ENCODE data around the gene GEMIN5.
A peak's percentile ranks its signal among the peaks of the same experiment; 100 is the strongest.

GEMIN5 gene

DNA sequence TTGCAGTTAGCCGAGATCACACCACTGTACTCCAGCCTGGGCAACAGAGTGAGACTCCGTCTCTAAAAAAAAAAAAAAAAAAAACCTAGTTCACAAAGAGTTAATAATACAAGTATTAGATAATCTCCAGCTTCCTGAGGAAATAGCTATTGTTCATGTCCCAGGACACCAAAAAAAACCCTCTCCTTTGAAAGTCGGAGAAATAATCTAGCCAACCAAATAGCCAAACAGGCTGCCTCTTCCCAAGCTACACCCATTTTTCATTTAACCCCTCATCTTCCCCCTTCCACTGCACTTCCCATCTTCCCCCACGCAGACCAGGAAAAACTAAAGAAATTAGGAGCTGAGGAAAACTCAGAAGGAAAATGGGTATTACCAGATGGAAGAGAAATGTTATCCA, 56.0 kb downstream of the GEMIN5 start:
- DNase-seq: no peak

DNA sequence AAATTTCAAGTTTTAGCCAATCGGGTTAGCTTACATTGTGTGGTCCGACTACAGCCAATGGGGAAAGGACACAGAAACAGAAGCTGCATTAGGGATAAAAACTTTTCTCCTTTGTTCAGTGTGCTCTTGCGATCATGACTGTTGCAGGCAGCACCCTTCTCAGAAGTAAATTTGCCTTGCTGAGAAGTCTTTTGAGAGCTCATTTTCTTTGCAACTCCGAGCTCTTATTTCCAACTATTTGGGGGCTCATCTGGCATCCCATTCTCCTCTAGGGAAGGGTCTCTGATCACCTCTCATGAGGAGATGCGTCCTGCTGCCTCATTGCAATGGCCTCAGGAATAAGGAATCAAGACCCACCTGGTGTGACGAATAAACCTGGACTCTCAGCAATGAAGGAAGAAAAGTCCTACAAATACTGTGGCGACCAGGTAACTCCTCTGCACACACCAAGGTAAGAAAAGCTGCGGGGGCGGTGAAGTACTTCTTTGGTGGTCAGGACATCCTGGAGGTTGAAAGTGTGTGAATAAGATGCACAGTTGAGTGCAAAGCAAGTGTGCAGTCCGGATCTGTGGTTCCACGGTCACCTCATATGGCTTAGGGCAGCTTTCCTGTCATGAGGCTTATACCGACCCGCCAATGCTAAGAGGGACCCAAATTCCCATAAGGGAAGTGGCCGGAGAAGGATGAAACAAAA, 59.2 kb downstream of the GEMIN5 start:
- DNase-seq: no peak

DNA sequence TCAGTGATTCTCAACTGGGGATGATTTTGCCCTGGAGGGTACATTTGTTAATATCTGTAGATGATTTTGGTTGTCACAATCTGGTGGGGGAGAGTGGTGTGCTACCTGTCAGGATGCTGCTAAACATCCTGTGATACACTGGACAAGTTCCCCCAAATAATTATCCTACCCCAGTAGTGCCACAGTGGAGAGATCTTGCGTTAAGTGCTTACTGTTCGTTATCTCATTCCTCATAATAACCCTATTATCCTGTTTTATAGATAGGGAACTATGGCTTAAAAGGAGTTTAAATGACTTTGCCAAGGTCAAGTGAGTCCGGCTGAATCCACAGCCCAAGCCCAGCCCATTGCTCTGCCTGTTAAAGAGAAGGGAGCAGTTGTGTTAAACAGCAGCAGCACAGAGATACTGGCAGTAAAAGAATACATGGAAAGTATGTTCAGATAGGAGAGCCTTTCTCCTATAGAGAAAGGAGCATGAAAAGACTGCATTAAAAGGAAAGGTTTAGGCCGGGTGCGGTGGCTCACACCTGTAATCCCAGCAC, 64.2 kb downstream of the GEMIN5 start:
- DNase-seq: no peak

DNA sequence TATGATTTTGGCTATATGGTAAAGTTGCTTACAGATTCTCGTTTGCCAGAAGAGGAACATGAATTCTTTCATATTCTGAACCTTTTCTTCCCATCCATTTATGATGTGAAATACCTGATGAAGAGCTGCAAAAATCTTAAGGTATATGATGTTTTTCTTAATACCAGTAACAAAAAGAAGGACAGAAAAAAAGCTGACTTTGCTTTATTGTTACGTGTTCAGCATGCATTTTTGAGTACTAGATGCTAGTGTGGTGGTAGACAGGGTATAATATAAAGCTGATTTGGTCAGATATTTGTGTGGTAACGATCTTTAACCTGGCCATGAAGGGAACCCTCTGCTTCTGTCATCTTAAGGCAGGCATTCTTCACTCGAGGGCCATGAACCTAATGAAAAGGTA, 66.3 kb downstream of the GEMIN5 start:
- no peak for DNase-seq

DNA sequence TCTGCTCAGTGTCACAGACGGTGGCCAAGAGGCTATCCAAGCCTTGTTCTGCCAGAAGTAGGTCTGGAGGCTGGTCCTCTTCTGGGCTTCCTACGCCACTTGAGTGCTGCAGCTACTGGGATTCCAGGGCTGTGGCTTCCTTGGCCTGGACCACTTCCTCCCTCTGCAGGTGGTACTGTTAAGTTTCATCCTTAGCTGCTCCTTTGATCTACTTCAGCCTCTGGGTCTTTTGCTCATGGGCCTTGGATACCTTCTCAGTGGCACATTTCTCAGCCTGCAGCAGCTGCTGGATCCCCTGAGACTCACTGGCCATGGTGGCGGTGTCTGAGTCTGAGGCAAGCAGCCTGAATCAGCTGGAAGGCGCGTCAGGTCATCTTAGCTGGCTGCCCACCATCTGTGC, 69.3 kb downstream of the GEMIN5 start:
- peak; percentile 4 to 61 for DNase-seq

DNA sequence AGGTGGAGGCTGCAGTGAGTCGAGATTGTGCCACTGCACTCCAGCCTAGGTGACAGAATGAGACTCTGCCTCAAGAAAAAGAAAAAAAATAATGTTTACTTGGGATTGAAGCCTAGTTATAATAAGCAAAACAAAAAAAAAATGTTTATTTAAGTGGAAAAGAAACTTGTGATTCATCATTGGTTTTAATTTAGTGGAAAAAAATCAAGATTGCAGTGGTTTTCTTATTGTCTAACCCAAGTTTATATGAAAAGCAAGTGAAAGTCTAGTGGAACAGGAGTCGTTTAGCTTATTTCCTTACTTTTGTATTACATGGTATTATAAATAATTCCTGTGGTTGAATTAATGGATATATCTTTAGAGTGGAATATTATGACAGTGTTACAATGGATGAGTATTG, 71.2 kb downstream of the GEMIN5 start:
- no peak for DNase-seq

DNA sequence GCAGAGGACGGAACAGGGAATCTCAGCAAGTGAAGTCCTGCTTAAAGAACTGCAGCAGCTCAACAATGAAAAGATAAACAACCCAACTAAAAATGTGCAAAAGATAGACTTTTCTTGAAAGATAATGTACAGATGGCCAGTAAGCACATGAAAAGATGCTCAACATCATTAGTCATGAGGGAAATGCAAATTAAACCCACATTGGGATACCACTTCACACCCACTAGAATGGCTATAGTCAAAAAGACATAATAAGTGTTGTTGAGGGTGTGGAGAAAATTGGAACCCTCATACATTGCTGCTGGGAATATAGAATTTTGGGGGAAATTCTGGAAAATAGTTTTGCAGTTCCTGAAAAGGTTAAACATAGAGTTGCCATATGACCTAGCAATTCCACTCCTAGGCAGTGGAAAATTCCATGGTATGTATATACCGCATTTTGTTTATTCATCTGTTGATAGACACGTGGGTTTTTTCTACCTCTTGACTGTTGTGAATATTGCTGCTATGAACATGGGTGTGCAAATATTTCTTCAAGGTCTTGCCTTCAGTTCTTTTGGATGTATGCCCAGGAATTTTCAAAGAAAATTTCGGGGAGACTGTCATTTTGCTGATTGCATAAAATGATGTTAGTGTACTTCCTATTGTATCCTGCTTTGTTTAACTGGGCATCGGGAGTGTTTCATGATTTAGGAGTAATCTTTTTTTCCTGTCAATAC, 72.4 kb downstream of the GEMIN5 start:
- DNase-seq: no peak

DNA sequence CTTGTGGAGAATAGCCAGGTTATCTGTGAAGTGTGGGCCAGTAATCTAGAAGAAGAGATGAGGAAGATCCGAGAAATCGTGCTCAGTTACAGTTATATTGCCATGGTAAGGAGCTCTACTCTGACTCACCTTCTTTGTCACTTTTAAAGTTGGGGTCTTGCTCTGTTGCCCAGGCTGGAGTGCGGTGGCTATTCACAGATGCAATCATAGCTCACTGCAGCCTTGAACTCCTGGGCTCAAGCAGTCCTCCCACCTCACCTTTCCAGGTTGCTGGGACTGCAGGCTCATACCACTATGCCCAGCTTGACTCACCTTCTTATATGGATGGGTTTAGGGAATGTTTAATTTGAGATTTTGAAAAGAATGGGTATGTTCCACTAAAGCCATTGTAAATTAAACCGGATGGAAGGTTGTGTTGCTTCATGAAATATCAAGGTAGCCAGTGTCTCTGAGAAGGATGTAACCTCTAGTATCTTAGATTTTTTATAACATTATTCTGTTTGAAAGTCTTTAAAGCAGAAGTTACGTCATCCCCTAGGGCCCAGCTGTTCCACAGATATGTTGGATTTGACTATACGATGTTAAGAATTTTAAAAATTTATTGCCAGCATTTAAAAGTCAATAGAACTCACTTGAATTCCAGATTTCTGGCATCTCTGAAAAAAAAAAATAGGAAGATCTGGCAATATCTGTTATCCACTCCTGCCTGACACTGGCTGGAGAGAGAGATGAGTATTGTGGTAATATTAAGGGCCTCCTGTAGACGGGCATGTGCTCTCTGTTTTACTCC, 74.5 kb downstream of the GEMIN5 start:
- DNase-seq: no peak

DNA sequence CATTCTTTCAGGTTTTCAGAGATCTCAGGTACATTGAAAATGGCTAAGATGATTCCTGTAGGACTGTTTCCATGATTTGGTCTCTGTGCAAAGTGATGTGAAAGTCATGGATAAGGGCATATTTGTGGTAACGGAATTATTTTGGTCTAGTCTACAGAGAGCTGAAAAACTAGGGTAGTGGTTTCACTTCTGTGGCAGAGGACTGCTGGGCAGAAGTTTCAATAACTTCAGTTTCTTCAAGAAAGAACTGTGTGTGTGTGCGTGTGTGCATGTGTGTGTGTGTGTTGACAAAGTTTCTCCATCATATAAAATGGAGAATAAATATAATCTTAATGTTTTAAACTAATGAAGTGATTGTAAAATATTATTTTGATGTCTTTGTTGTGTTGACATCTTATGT, 75.2 kb downstream of the GEMIN5 start:
- DNase-seq: no peak

DNA sequence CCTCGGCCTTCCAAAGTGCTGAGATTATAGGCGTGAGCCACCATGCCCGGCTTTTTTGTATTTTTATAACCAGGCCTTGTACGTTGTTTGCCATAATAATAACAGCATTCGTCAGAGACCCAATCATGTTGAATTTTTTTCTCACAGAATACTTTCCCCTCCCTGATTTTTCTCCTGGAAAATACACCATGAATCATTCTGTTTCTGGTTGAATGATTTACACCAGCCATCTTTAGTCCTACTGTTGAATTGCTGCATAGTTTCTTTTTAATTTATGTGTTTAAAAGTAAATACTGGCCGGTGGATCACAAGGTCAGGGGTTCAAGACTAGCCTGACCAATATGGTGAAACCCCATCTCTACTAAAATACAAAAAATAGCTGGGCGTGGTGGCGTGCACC, 76.1 kb downstream of the GEMIN5 start:
- DNase-seq: no peak

DNA sequence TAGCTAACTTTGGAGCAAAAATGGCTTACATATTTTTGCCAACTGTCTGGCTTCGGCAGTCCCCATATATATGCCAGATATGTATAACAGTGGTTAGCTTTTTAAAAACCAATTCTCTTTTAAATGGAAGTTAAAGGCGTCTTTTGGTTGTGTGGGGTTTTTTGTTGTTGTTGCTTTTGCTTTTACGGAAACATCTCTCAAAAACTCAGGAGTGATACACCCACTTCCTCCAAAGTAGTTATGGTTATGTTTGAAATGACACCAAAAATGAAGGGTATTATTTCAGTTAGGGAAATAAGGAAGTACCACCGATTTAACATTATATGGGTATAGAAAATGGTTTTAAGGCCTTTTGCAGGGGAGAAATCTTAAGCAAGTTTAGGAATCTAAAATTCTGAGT, 77.2 kb downstream of the GEMIN5 start:
- no peak for DNase-seq

DNA sequence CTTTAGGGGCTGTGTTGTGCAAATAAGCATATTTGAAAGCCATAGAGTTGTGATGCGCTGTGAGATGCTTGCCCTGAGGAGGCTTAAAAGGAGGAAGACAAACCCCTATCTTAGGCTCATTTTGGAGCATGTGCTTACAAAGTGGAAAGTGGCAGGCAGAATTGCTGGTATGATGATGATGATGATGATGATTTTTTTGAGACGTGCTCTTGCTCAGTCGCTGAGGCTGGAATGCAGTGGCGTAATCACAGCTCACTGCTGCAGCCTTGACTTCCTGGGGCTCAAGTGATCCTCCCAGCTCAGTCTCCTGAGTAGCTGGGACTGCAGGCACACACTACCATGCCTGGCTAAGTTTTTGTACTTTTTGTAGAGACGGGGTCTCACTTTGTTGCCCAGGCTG, 77.9 kb downstream of the GEMIN5 start:
- no peak for DNase-seq

DNA sequence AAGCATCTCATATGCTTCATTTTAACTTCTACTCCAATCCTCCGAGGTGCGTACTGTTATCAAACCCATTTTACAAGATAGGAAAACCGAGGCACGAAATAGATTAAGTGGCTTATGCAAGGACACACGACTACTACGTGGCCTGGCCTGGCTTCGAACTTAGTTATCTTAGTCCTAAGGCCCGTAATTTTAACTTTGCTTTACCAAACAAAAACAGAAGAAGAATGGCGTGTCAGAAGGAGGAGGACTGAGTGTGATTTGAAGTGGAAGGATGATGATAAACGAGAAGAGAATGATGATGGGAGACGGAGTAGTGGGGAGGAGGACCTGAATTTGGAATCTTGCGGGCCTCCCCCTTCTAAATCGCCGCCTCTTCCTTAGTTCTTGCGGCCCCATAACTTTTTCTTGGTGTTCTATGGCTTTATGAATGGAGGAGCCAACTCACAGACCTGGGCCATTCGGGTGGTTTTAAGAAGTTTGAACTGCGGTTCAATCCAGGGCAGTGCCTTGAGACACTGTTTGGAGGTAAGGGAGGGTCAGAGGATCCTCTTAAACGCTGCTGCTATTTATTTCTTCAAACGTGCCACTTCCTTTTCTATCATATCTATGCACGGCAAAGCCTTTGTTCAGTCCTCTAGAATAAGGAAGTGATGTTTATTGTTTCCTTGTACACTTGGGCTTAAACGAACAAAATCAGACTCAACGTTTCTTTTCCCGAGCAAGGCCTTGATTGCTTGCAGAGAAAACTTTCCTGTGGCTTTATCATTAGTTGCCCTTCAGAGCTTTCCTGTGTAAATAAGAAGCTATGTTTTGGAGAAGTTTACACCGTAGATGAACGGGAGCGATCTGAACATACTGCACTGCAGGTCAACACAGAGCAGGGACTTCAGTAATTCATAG, 78.8 kb downstream of the GEMIN5 start:
- no peak for DNase-seq

DNA sequence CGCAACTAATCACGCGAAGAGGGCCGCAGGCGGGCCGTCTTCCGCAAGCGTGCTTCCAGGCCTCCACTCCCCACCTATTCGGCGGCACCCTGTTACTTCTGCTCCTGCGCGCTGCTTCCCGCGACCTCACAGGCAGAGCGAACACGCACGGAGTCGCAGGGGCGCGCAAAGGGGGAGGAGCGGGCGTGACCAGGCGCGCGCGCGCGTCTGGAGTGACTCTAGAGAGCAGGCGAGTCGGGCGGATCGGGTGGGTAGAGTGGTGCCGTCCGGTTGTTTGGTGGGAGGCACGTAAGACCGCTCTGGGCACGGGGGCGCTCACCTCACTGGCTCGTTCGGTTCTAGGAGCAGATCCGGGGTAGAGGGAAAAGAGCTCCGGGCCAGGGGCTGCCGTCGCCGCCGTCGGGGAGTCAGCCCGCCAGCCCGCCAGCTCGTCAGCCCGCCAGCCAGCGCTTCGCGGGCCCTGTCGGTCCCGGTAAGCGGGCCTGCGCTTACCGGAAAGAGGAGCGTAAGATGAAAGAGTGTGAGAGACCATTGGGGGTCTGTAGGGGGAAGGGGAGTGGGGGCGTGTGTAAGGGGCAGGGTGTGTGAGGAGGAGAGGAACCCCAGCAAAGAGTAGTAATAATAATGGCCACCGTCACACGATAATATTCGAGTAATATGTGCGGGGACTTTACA, 79.6 kb downstream of the GEMIN5 start, which contains the start of gene CNOT8:
Gene CNOT8, plus strand, starts transcription at position 331 of the 675 bp plus-strand sequence. CDS start 4,652 bp downstream, outside the sequence.
- DNase-seq: peak; percentile 95 to 97

DNA sequence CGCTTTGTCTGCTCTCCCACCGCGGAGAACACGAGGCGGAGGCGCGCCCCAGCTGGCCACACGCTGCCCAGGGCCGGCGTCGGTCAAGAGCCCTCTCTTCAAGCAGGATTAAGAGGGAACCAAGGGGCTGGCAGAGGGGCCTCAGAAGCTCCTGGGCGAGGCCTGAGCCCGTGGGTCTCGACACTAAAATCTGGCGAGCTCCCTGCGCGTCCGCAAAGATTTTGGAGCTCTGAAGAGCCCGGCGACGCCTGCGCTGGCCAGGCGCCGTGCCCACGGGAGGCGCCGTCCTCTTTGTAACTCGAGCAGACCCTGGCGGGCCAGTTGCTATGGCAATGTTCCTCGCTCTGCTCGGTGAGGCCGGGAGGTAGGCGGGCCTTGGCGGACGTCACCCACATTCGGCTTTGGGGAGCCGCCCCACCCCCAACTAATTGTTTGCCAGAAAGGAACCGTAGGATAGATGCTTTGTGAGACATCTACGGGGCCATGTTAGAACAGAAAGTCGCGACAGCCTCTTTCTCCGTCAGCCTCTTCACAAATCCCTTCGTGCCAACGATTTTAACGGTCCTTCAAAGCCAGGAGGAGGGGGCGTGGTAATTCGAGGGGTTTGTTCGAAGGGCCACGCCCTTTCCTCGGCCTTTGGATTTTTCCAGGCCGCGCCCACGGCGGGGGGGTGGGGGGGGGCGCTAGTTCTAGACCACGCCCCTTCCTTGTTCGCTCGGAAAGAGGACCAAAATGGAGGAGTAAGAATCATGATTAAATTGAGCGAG, 80.3 kb downstream of the GEMIN5 start:
- peak; percentile 93 to 96 for DNase-seq

DNA sequence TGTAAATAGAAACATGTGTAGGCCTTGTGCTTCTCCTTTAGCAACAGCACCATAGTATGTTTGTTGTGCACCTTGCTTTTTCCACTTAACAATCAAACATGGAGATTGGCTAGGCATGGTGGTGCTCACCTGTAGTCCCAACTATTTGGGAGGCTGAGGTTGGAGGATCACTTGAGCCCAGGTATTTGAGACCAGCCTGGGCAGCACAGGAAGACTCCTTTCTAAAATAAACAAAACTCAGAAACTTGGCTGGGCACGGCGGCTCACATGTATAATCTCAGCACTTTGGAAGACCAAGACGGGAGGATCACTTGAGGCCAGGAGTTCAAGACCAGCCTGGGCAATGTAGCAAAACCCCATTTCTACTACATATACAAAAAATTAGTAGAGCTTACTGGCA, 86.7 kb downstream of the GEMIN5 start:
- no peak for DNase-seq

DNA sequence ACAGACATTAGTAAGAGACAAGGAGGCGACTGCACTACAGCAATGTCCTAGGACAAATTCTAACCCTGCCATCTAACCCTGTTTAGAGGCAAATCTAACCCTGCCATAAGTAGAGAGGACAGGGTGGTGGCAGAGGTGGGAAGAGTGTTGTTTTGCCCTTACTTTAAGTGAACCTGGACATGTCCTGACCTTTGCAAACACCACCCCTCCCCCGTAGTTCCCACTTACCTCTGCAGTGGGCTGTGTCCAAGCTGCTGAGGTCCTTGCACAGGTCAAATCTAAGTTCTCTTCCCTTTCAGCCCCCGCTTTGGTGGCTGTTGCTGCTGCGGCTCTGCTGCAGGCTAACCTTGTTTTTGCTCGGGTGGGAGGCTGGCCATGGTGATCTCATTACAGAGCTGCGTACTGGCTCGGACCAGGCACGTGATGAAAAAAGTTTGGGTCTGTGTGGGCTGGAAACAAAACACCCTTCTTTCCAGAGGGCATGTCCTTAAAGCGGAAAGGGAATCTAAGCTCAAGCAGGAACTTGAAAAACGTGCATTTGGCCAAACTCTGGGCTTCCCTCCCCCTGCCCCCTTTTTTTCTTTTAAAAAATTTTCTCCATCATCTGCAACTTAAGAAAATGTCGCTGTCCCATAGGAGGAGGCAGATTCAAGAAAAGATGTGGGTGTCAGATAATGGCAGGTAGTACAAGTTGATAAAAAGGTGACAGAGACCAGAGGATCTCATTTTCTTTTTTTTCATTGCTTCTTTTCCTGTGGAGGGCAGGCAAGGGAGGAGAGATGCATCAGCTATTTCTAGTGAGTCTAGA, 87.6 kb downstream of the GEMIN5 start, which contains the start of gene FAXDC2:
Gene FAXDC2, minus strand, starts transcription at position 349 of the 808 bp plus-strand sequence. CDS start 12,425 bp downstream, outside the sequence.
- no peak for DNase-seq

DNA sequence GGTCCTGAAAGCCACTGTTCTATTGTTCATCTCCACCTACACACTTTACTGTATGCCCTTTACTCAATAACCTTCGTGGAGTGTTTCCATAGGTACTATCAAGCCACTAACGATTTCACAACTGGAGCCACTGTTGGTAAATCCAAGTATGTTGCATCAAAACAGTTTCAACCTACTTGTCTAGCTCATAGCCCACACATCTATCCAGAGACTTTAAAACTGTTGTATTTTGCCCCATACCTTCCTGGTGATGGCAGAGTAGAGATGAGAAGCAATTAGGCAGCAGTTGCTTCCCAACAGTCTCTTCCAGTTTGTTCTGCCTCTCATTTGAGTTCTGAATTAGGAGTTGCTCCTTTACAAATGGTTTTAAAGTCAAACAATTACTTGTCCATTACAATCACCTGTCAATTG, 88.2 kb downstream of the GEMIN5 start:
- DNase-seq: no peak

DNA sequence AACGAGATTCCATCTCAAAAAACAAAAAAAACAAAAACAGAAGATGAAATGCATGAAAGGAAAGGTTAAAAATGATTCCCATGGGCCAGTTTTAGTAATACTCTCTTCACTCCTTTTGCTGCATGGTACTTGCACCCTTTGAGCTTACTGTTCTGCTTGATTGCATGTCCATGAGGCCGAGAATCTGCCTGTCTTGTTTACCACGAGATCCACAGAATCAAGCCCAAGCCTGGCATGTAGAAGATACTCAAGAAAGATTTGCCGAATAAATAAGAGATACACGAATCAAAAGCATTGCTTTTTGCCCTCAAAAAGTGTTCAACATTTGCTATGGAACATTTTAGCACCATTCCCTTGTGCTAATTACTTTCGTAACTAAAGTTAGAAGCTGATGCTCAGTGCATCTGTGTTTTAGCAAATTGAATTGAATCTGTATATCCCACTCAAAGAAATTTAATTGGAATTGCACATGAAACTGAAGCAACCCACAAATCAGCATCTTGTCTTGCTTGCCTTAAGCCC, 88.7 kb downstream of the GEMIN5 start:
- DNase-seq: no peak

DNA sequence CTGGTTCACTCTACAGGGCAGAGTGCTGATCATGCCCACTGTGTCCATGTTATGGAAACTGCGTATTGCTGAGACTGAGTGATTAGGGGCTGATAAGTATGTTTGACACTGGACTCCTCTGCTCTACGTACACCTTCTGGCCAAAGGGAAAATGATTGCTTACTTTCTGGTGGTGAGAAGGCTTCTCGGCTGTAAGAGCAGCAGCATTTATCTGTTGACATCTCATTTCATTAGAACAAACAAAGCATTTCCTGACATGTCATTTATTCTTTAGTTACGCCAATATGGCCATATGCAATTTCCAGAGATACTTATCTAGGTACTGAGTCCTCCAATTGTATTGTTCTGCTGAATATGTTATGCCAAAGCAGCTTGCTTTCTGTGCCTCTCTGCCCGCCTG, 93.2 kb downstream of the GEMIN5 start:
- no peak for DNase-seq

All from NCI-H524 (cell line).